Kidney epithelial cell (primary cell): Measurements from ENCODE around the gene ZMYM4. TPM values are rescaled to one million over a fixed set of nuclear protein-coding genes. Genes with fewer than 3 reads are reported as not detected.

Source experiments
- DNase-seq: peaks from one replicate; pipeline ENCODE4 v3.0.0-alpha.2; 2010; ENCODE audit warnings: low read depth
- H3K27me3 ChIP-seq: 2 replicates; pipeline ENCODE4 v1.6.0; 2011; ENCODE audit warnings: low read length; ENCODE audit not compliant: control insufficient read depth, insufficient read depth
- H3K36me3 ChIP-seq: 2 replicates; pipeline ENCODE4 v1.5.1; 2011; ENCODE audit warnings: low read length; ENCODE audit not compliant: control insufficient read depth, insufficient read depth
- H3K4me3 ChIP-seq: 2 replicates; pipeline ENCODE4 v1.5.1; 2011; ENCODE audit warnings: low read depth, mild to moderate bottlenecking, control low read depth, low read length
- CTCF ChIP-seq: IDR thresholded peaks from 2 replicates; pipeline ENCODE4 v1.5.1; 2011; ENCODE audit warnings: mild to moderate bottlenecking, moderate library complexity, low read length, control low read depth, inconsistent platforms; ENCODE audit not compliant: insufficient read depth, poor library complexity, severe bottlenecking
- total RNA-seq: library from RNA; depleted of rRNA; stranded (reverse); fragments of >200 nt; gene quantifications from 2 replicates; pipeline ENCODE4 v1.2.3, GENCODE V29; 2015

The ZMYM4 gene
- total RNA-seq, 1 donor from 2014 or later = 35.1 TPM

- DNase-seq = no peak
- Histone ChIP-seq H3K27me3 (no peaks in the 10 kb centered on the region), H3K36me3 (peaks cover 1% of the 10 kb centered on the region), H3K4me3 (no peak overlapping the region)
- no peak for TF ChIP-seq CTCF
Measured at GRCh38 chr1:35437200-35437599, 168.7 kb downstream of the ZMYM4 start.

GRCh38 chr1:35439626-35440025 is 171.1 kb downstream of the ZMYM4 start:
- no peak for DNase-seq
- Histone ChIP-seq H3K36me3 (peaks cover 1% of the 10 kb centered on the region), H3K4me3 (no peak overlapping the region), H3K27me3 (no peaks in the 10 kb centered on the region)
- no peak for TF ChIP-seq CTCF

- Histone ChIP-seq H3K27me3 (no peaks in the 10 kb centered on the region), H3K36me3 (peaks cover 1% of the 10 kb centered on the region), H3K4me3 (no peak overlapping the region)
- no peak for DNase-seq
- no peak for TF ChIP-seq CTCF
Measured at GRCh38 chr1:35441926-35442579, 173.5 kb downstream of the ZMYM4 start.

- DNase-seq = no peak
- H3K27me3 ChIP-seq = no peaks in the 10 kb centered on the region
- no peak overlapping the region for H3K4me3 ChIP-seq
- no peak for TF ChIP-seq CTCF
- H3K36me3 ChIP-seq = no peaks in the 10 kb centered on the region
Measured at GRCh38 chr1:35442734-35443133, 174.2 kb downstream of the ZMYM4 start.

GRCh38 chr1:35443768-35444518 is 175.4 kb downstream of the ZMYM4 start:
- TF ChIP-seq CTCF = no peak
- Histone ChIP-seq H3K4me3 (no peak overlapping the region), H3K27me3 (no peaks in the 10 kb centered on the region), H3K36me3 (no peaks in the 10 kb centered on the region)
- DNase-seq = no peak

- TF ChIP-seq CTCF = no peak
- Histone ChIP-seq H3K4me3 (no peak overlapping the region), H3K27me3 (no peaks in the 10 kb centered on the region), H3K36me3 (no peaks in the 10 kb centered on the region)
- DNase-seq = no peak
Measured at GRCh38 chr1:35444519-35444774, 175.9 kb downstream of the ZMYM4 start.
